GM13977 (cell line): ENCODE data around the gene TMUB1.

ENCODE experiments used
- DNase-seq: peaks from one replicate; pipeline ENCODE4 v3.0.0; 2012; ENCODE audit warnings: low spot score
- CTCF ChIP-seq: IDR thresholded peaks from 2 replicates; pipeline ENCODE4 v1.5.1; 2012; ENCODE audit warnings: mild to moderate bottlenecking, control low read depth; ENCODE audit not compliant: insufficient read depth; ENCODE audit errors: extremely low read depth, missing control alignments
- in situ Hi-C: fragments of 300-500 bp; cut with MboI; formaldehyde crosslinking; loops from one replicate; pipeline ENCODE4 v1.12.0; 2022; ENCODE audit warnings: low sequenced_read_pairs, low pct_unique_long_range_greater_than_20kb, mixed read lengths, inconsistent platforms; ENCODE audit not compliant: unreplicated experiment

TMUB1 gene

GRCh38 chr7:151094675-151095074, 11.4 kb upstream of the TMUB1 start:
- TF ChIP-seq CTCF = no peak
- in situ Hi-C loops = no loop called here
- DNase-seq = no peak

GRCh38 chr7:151093748-151094147, 10.5 kb upstream of the TMUB1 start:
- DNase-seq = no peak
- in situ Hi-C loops = no loop called here
- no peak for TF ChIP-seq CTCF

- no peak for TF ChIP-seq CTCF
- in situ Hi-C loops = no loop called here
- DNase-seq = no peak
Observed at GRCh38 chr7:151091988-151092387, 8.7 kb upstream of the TMUB1 start.

GRCh38 chr7:151091431-151091830, 8.1 kb upstream of the TMUB1 start:
- no peak for DNase-seq
- in situ Hi-C loops = no loop called here
- TF ChIP-seq CTCF = peak; percentile 68

- TF ChIP-seq CTCF = no peak
- no peak for DNase-seq
- in situ Hi-C loops = no loop called here
Observed at GRCh38 chr7:151091003-151091402, 7.7 kb upstream of the TMUB1 start.

GRCh38 chr7:151089893-151090730, 6.8 kb upstream of the TMUB1 start:
- TF ChIP-seq CTCF = no peak
- in situ Hi-C loops = no loop called here
- no peak for DNase-seq
